OCI-LY7 (cell line): Measurements from ENCODE around the gene GJC1. TPM values are rescaled to one million over a fixed set of nuclear protein-coding genes. Genes with fewer than 3 reads are reported as not detected.

Experiments
- BruUV-seq: library from RNA; stranded (reverse); fragments of 400-500 nt; replicated peaks from 2 replicates; lab custom pipeline; 2021; lab: Mats Ljungman, UMichigan
- CTCF ChIA-PET: fragments of 300-600 bp; sonication (Branson Sonifier 250); formaldehyde crosslinking; loops from one replicate; lab custom pipeline; 2022; ENCODE audit warnings: antibody characterized with exemption; ENCODE audit not compliant: unreplicated experiment; lab: Charles Lee
- POLR2A ChIA-PET: fragments of 300-600 bp; sonication (Branson Sonifier 250); formaldehyde crosslinking; loops from one replicate; lab custom pipeline; 2022; ENCODE audit warnings: antibody characterized with exemption; lab: Charles Lee
- DNase-seq: peaks from one replicate; pipeline ENCODE4 v3.0.0-alpha.2; 2015; ENCODE audit warnings: low spot score
- H2AFZ ChIP-seq: fragments of 200-600 bp; sonication (generic), shearing (Covaris generic); 2 replicates; pipeline ENCODE4 v1.6.1; 2014; ENCODE audit warnings: mild to moderate bottlenecking, antibody characterized with exemption, low read length, moderate library complexity
- H3K27ac ChIP-seq: fragments of 200-600 bp; sonication (generic); 2 replicates; pipeline ENCODE4 v1.5.1; 2014; ENCODE audit warnings: mixed run types, low read depth, mild to moderate bottlenecking, moderate library complexity, low read length, inconsistent platforms; ENCODE audit not compliant: poor library complexity, severe bottlenecking
- H3K36me3 ChIP-seq: fragments of 200-600 bp; sonication (generic); 2 replicates; pipeline ENCODE4 v1.6.1; 2014; ENCODE audit warnings: mild to moderate bottlenecking, antibody characterized with exemption, low read length, moderate library complexity, mixed read lengths; ENCODE audit not compliant: insufficient read depth
- H3K4me1 ChIP-seq: fragments of 200-600 bp; sonication (generic); 2 replicates; pipeline ENCODE4 v1.5.1; 2014; ENCODE audit warnings: mild to moderate bottlenecking, low read length; ENCODE audit not compliant: insufficient read depth, poor library complexity, severe bottlenecking
- H3K4me2 ChIP-seq: fragments of 200-600 bp; sonication (generic); 2 replicates; pipeline ENCODE4 v1.6.1; 2014; ENCODE audit warnings: mild to moderate bottlenecking, low read length
- H3K4me3 ChIP-seq: fragments of 200-600 bp; sonication (generic); 2 replicates; pipeline ENCODE4 v1.5.1; 2014; ENCODE audit warnings: mild to moderate bottlenecking, low read depth, low read length; ENCODE audit not compliant: poor library complexity, severe bottlenecking
- H3K79me2 ChIP-seq: fragments of 200-600 bp; sonication (generic); 2 replicates; pipeline ENCODE4 v1.6.1; 2016; ENCODE audit warnings: low read depth, mild to moderate bottlenecking, low read length, moderate library complexity, mixed read lengths; ENCODE audit not compliant: insufficient read depth
- H3K9me2 ChIP-seq: fragments of 200-600 bp; sonication (generic); 2 replicates; pipeline ENCODE4 v1.6.1; 2016; ENCODE audit warnings: mild to moderate bottlenecking, low read length, mixed read lengths; ENCODE audit not compliant: insufficient read depth
- H3K9me3 ChIP-seq: fragments of 200-600 bp; sonication (generic); 2 replicates; pipeline ENCODE4 v1.6.1; 2014; ENCODE audit warnings: mild to moderate bottlenecking, mixed run types, low read length, mixed read lengths
- H4K20me1 ChIP-seq: fragments of 200-600 bp; sonication (generic); 2 replicates; pipeline ENCODE4 v1.6.1; 2014; ENCODE audit warnings: mild to moderate bottlenecking, antibody characterized with exemption, low read length, moderate library complexity, mixed read lengths; ENCODE audit not compliant: insufficient read depth
- EZH2phosphoT487 ChIP-seq: fragments of 200-600 bp; sonication (generic); IDR thresholded peaks from 2 replicates; pipeline ENCODE4 v1.6.1; 2018; ENCODE audit warnings: low read depth, borderline replicate concordance, mild to moderate bottlenecking, mixed run types, antibody characterized with exemption, low read length, moderate library complexity, mixed read lengths
- intact Hi-C: fragments of 100-400 bp; cut with micrococcal nuclease; formaldehyde crosslinking; loops from one replicate; pipeline ENCODE4 v1.10.0; 2022; ENCODE audit not compliant: unreplicated experiment
- total RNA-seq, 2 experiments: library from RNA; depleted of rRNA in 1 of 2; stranded (reverse); fragments of >200 nt in 1 of 2; shearing (Covaris generic) in 1 of 2; gene quantifications; 2 replicates each; pipeline ENCODE4 v1.2.3, GENCODE V29; 2014 to 2022
- TF ChIP-seq, protein P1 (sequence below): fragments of 200-600 bp; sonication (generic); conservative IDR thresholded peaks from 2 replicates; pipeline ENCODE4 v1.5.1; 2014; ENCODE audit warnings: mild to moderate bottlenecking, antibody characterized with exemption, low read length, moderate library complexity, mixed read lengths

The GJC1 gene
- total RNA-seq, 2 experiments from 2014 or later = 14.2 to 19.5 TPM

DNA sequence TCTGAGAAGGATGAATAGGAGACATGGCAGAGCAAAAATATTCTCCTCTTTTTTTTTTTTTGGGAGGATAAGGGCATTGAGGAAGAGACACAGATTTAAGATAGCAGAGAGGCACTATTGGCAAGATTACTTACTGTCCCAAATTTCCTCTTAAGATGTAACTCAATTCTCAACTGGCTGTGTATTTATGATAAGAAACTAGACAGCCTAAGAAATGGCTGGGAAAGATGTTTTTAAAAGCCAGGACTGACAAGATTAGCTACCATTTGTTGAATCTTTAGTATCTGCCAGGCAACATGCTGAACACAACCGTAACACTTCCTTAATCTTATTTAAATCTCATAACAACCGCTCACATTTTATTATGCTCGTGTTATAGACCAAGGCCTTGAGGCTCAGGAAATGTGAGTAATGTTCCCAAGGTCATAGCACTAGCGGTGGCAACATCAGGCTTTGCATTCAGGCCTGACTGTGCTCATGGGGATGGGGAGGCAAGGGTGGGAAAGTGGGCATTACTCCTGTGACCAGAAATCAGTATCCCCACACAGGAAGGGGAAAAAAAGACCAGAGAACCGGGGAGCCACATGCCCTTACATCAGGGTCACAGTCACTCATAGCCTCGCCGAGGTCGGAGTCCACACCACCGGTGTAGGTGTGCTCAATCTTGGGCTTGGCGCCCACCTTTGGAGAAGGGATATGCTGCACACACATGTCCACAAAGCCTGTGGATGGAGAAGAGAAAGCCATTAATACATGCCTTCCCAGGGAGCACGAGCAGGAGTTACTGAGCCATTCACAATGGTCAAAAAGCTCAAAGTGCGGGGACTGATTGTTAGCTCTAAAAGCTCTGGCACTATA lies 33.2 kb upstream of the GJC1 start:
- no peak overlapping the region for H2AFZ ChIP-seq
- H3K9me3 ChIP-seq = no peaks in the 10 kb centered on the region
- no TSS peak for BruUV-seq
- intact Hi-C loops = no loop called here
- H3K36me3 ChIP-seq = peaks cover 96% of the 10 kb centered on the region
- H3K79me2 ChIP-seq = no peaks in the 10 kb centered on the region
- ChIA-PET CTCF (interaction anchor here (1.0 kb wide), 1 partner anchor 84 kb away, joined by 4 read pairs; no protein-coding TSS in a partner anchor), POLR2A (no interaction called here)
- H3K4me1 ChIP-seq = no peaks in the 10 kb centered on the region
- H3K4me3 ChIP-seq = no peak overlapping the region
- H3K4me2 ChIP-seq = no peak overlapping the region
- no peak for TF ChIP-seq EZH2phosphoT487
- TF ChIP-seq, protein P1, sequence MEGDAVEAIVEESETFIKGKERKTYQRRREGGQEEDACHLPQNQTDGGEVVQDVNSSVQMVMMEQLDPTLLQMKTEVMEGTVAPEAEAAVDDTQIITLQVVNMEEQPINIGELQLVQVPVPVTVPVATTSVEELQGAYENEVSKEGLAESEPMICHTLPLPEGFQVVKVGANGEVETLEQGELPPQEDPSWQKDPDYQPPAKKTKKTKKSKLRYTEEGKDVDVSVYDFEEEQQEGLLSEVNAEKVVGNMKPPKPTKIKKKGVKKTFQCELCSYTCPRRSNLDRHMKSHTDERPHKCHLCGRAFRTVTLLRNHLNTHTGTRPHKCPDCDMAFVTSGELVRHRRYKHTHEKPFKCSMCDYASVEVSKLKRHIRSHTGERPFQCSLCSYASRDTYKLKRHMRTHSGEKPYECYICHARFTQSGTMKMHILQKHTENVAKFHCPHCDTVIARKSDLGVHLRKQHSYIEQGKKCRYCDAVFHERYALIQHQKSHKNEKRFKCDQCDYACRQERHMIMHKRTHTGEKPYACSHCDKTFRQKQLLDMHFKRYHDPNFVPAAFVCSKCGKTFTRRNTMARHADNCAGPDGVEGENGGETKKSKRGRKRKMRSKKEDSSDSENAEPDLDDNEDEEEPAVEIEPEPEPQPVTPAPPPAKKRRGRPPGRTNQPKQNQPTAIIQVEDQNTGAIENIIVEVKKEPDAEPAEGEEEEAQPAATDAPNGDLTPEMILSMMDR = no peak
- H3K27ac ChIP-seq = no peak overlapping the region
- DNase-seq = no peak
- no peaks in the 10 kb centered on the region for H4K20me1 ChIP-seq
- no peaks in the 10 kb centered on the region for H3K9me2 ChIP-seq

DNA sequence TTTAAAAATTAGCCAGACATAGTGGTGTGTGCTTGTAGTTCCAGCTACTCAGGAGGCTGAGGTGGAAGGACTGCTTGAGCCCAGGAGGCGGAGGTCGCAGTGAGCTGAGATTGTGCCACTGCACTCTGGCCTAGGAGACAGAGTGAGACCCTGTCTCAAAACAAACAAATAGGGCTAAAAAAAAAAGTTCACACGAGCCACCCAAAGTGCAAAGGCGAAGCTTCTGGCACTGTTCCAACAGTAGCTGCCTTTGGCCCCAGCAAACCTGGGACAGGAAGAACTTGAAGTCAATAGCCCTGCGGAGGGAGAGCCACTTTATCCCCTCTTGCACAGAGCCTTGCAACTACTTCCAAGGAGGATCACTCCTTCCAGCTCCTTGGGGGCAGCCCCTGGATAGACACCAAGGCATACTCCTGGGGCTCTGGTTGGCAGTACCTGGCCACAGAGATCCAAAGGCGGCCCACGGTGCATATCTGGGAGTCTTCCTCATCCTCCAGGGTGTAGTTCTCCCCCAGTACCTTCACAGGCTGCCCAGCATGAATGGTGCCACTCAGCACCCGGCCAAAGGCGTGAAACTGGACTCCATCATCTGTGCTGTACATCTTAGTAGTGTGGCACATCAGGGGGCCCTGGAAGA lies 32.3 kb upstream of the GJC1 start:
- Histone ChIP-seq H3K9me3 (no peaks in the 10 kb centered on the region), H3K79me2 (no peaks in the 10 kb centered on the region), H4K20me1 (no peaks in the 10 kb centered on the region), H3K4me2 (no peak overlapping the region), H3K4me3 (no peak overlapping the region), H3K4me1 (no peaks in the 10 kb centered on the region), H3K9me2 (no peaks in the 10 kb centered on the region), H3K36me3 (peaks cover 96% of the 10 kb centered on the region), H3K27ac (no peak overlapping the region), H2AFZ (no peak overlapping the region)
- DNase-seq = no peak
- CTCF ChIA-PET = interaction anchor here (1.0 kb wide), 1 partner anchor 83 kb away, joined by 4 read pairs; no protein-coding TSS in a partner anchor
- TF ChIP-seq, protein P1 = no peak
- TF ChIP-seq EZH2phosphoT487 = no peak
- POLR2A ChIA-PET = no interaction called here
- intact Hi-C loops = no loop called here
- no TSS peak for BruUV-seq
